ENCODE measurements around the gene HADHA.
A peak's percentile ranks its signal among the peaks of the same experiment; 100 is the strongest.

HADHA gene

GRCh38 chr2:26235089-26235488 is 9.3 kb downstream of the HADHA start:
- TF ChIP-seq CTCF (conservative IDR thresholded peaks at IDR 0.05; ENCODE audit: low read depth, low read length): peak; percentile 47

GRCh38 chr2:26230806-26231205 is 13.6 kb downstream of the HADHA start:
- DNase-seq (ENCODE audit: low read depth): no peak
- no peak overlapping the region for H3K4me3 ChIP-seq (ENCODE audit: low read depth, low read length)
- no peak for TF ChIP-seq CTCF (conservative IDR thresholded peaks at IDR 0.05; ENCODE audit: low read depth, low read length)

More at GRCh38 chr2:26235089-26235488, 9.3 kb downstream of the HADHA start:
- DNase-seq (ENCODE audit: low read depth): peak; percentile 24
- H3K4me3 ChIP-seq (ENCODE audit: low read depth, low read length): no peak overlapping the region

- no peak for TF ChIP-seq CTCF (conservative IDR thresholded peaks at IDR 0.05; ENCODE audit: low read depth, low read length)
- no peak for DNase-seq (ENCODE audit: low read depth)
- H3K4me3 ChIP-seq (ENCODE audit: low read depth, low read length): no peak overlapping the region
These were observed 14.8 kb downstream of the HADHA start for GRCh38 chr2:26229595-26229994.

GRCh38 chr2:26224095-26224494 is 20.3 kb downstream of the HADHA start:
- DNase-seq (ENCODE audit: low read depth): no peak
- TF ChIP-seq CTCF (conservative IDR thresholded peaks at IDR 0.05; ENCODE audit: low read depth, low read length): no peak
- no peak overlapping the region for H3K4me3 ChIP-seq (ENCODE audit: low read depth, low read length)

- TF ChIP-seq CTCF (conservative IDR thresholded peaks at IDR 0.05; ENCODE audit: low read depth, low read length): no peak
- no peak for DNase-seq (ENCODE audit: low read depth)
- H3K4me3 ChIP-seq (ENCODE audit: low read depth, low read length): no peak overlapping the region
These were observed 21.4 kb downstream of the HADHA start for GRCh38 chr2:26223018-26223417.

- no peak for DNase-seq (ENCODE audit: low read depth)
- TF ChIP-seq CTCF (conservative IDR thresholded peaks at IDR 0.05; ENCODE audit: low read depth, low read length): no peak
- no peak overlapping the region for H3K4me3 ChIP-seq (ENCODE audit: low read depth, low read length)
These were observed 26.7 kb downstream of the HADHA start for GRCh38 chr2:26217720-26218119.

GRCh38 chr2:26216587-26216986 is 27.8 kb downstream of the HADHA start:
- DNase-seq (ENCODE audit: low read depth): no peak
- TF ChIP-seq CTCF (conservative IDR thresholded peaks at IDR 0.05; ENCODE audit: low read depth, low read length): no peak
- no peak overlapping the region for H3K4me3 ChIP-seq (ENCODE audit: low read depth, low read length)

All from choroid plexus epithelial cell (primary cell).